Neural progenitor cell (in vitro differentiated cells): ENCODE results near the gene TBRG4. TPM values are rescaled to one million over a fixed set of nuclear protein-coding genes. Genes with fewer than 3 reads are reported as not detected.

Experiments used
- DNase-seq: peaks from one replicate; pipeline ENCODE4 v3.0.0-alpha.2; 2016; ENCODE audit warnings: low spot score
- H2AFZ ChIP-seq: fragments of 200-600 bp; sonication (generic); replicated peaks from 2 replicates; pipeline ENCODE4 v1.6.1; 2016; ENCODE audit warnings: antibody characterized with exemption
- H3F3A ChIP-seq: fragments of 200-600 bp; sonication (generic); 2 replicates; pipeline ENCODE4 v1.6.1; 2016; ENCODE audit warnings: antibody characterized with exemption, low read depth
- H3K27ac ChIP-seq: fragments of 200-600 bp; sonication (generic); 2 replicates; pipeline ENCODE4 v1.5.1; 2016; ENCODE audit warnings: mild to moderate bottlenecking
- H3K27me3 ChIP-seq: fragments of 200-600 bp; sonication (generic); 2 replicates; pipeline ENCODE4 v1.6.1; 2016; ENCODE audit warnings: mild to moderate bottlenecking, moderate library complexity
- H3K36me3 ChIP-seq: fragments of 200-600 bp; sonication (generic); 2 replicates; pipeline ENCODE4 v1.5.1; 2016
- H3K4me1 ChIP-seq: fragments of 200-600 bp; sonication (generic); 2 replicates; pipeline ENCODE4 v1.6.1; 2016; ENCODE audit warnings: mixed run types
- H3K4me2 ChIP-seq: fragments of 200-600 bp; sonication (generic); 2 replicates; pipeline ENCODE4 v1.6.1; 2016
- H3K4me3 ChIP-seq: fragments of 200-600 bp; sonication (generic); 2 replicates; pipeline ENCODE4 v1.5.1; 2016
- H3K79me2 ChIP-seq: fragments of 200-600 bp; sonication (generic); 2 replicates; pipeline ENCODE4 v1.6.1; 2016; ENCODE audit warnings: low read depth
- H3K9ac ChIP-seq: fragments of 200-600 bp; sonication (generic); 2 replicates; pipeline ENCODE4 v1.6.1; 2016
- H3K9me3 ChIP-seq: fragments of 200-600 bp; sonication (generic); 2 replicates; pipeline ENCODE4 v1.5.1; 2016; ENCODE audit warnings: low read depth
- H4K20me1 ChIP-seq: fragments of 200-600 bp; sonication (generic); 2 replicates; pipeline ENCODE4 v1.6.1; 2016; ENCODE audit warnings: low read depth
- H3K27ac Mint-ChIP-seq: 3 replicates; pipeline ENCODE4 v1.8.0; 2021; ENCODE audit warnings: mixed read lengths
- H3K27me3 Mint-ChIP-seq: 2 replicates; pipeline ENCODE4 v1.8.0; 2022; ENCODE audit warnings: low read depth, mild to moderate bottlenecking, inconsistent platforms, moderate library complexity, mixed read lengths; ENCODE audit not compliant: insufficient read depth
- H3K36me3 Mint-ChIP-seq: 3 replicates; pipeline ENCODE4 v1.8.0; 2021; ENCODE audit warnings: mixed read lengths
- H3K4me1 Mint-ChIP-seq: 3 replicates; pipeline ENCODE4 v1.8.0; 2021; ENCODE audit warnings: mixed read lengths
- H3K4me3 Mint-ChIP-seq: 3 replicates; pipeline ENCODE4 v1.8.0; 2021; ENCODE audit warnings: mild to moderate bottlenecking, moderate library complexity, mixed read lengths
- H3K9me3 Mint-ChIP-seq: 3 replicates; pipeline ENCODE4 v1.8.0; 2020; ENCODE audit warnings: mixed read lengths
- EZH2 ChIP-seq: fragments of 200-600 bp; sonication (generic); IDR thresholded peaks from 2 replicates; pipeline ENCODE4 v1.6.1; 2017; ENCODE audit warnings: antibody characterized with exemption, mild to moderate bottlenecking, moderate library complexity
- EZH2phosphoT487 ChIP-seq: fragments of 200-600 bp; sonication (generic); IDR thresholded peaks from 2 replicates; pipeline ENCODE4 v1.6.1; 2017; ENCODE audit warnings: antibody characterized with exemption
- total RNA-seq: library from RNA; depleted of rRNA; stranded (reverse); fragments of >200 nt; gene quantifications from 2 replicates; pipeline ENCODE4 v1.2.3, GENCODE V29; 2015; ENCODE audit warnings: low replicate concordance
- TF ChIP-seq, protein P1 (sequence below): fragments of 200-600 bp; sonication (generic); IDR thresholded peaks from 2 replicates; pipeline ENCODE4 v1.5.1; 2017; ENCODE audit warnings: antibody characterized with exemption, mild to moderate bottlenecking

TBRG4 gene
- total RNA-seq, 1 donor from 2014 or later, result 32.2 TPM

GRCh38 chr7:45157286-45157652 is 45.8 kb upstream of the TBRG4 start:
- H3K27me3 ChIP-seq, result peaks cover 43% of the 10 kb centered on the region
- no peaks in the 10 kb centered on the region for H3K4me1 ChIP-seq
- no peaks in the 10 kb centered on the region for H3K36me3 Mint-ChIP-seq
- no peaks in the 10 kb centered on the region for H3K79me2 ChIP-seq
- no peak overlapping the region for H3K27ac Mint-ChIP-seq
- peak overlapping the region; percentile 92 for H3K4me2 ChIP-seq
- peaks cover 10% of the 10 kb centered on the region for H3K4me1 Mint-ChIP-seq
- no peak for TF ChIP-seq EZH2
- TF ChIP-seq EZH2phosphoT487, result no peak
- TF ChIP-seq, protein P1, sequence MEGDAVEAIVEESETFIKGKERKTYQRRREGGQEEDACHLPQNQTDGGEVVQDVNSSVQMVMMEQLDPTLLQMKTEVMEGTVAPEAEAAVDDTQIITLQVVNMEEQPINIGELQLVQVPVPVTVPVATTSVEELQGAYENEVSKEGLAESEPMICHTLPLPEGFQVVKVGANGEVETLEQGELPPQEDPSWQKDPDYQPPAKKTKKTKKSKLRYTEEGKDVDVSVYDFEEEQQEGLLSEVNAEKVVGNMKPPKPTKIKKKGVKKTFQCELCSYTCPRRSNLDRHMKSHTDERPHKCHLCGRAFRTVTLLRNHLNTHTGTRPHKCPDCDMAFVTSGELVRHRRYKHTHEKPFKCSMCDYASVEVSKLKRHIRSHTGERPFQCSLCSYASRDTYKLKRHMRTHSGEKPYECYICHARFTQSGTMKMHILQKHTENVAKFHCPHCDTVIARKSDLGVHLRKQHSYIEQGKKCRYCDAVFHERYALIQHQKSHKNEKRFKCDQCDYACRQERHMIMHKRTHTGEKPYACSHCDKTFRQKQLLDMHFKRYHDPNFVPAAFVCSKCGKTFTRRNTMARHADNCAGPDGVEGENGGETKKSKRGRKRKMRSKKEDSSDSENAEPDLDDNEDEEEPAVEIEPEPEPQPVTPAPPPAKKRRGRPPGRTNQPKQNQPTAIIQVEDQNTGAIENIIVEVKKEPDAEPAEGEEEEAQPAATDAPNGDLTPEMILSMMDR, result no peak
- H3K9ac ChIP-seq, result no peak overlapping the region
- peak overlapping the region; percentile 47 for H3K4me3 ChIP-seq
- H3K4me3 Mint-ChIP-seq, result peak overlapping the region; percentile 65
- H2AFZ ChIP-seq, result peak overlapping the region; percentile 82
- H3K9me3 Mint-ChIP-seq, result peaks cover 9% of the 10 kb centered on the region
- no peaks in the 10 kb centered on the region for H3K36me3 ChIP-seq
- H4K20me1 ChIP-seq, result no peaks in the 10 kb centered on the region
- no peak overlapping the region for H3K27ac ChIP-seq
- no peaks in the 10 kb centered on the region for H3F3A ChIP-seq
- no peak for DNase-seq
- no peaks in the 10 kb centered on the region for H3K9me3 ChIP-seq
- peaks cover 31% of the 10 kb centered on the region for H3K27me3 Mint-ChIP-seq

- Histone ChIP-seq H2AFZ (peak overlapping the region; percentile 82), H3K27me3 (peaks cover 43% of the 10 kb centered on the region), H3K4me2 (peak overlapping the region; percentile 92), H3K4me3 (peak overlapping the region; percentile 47), H3K9ac (no peak overlapping the region), H3K36me3 (no peaks in the 10 kb centered on the region), H3F3A (no peaks in the 10 kb centered on the region), H3K4me1 (no peaks in the 10 kb centered on the region), H3K27ac (no peak overlapping the region), H3K79me2 (no peaks in the 10 kb centered on the region), H4K20me1 (no peaks in the 10 kb centered on the region), H3K9me3 (no peaks in the 10 kb centered on the region)
- Mint-ChIP-seq H3K4me3 (peak overlapping the region; percentile 65), H3K27me3 (peaks cover 31% of the 10 kb centered on the region), H3K9me3 (peaks cover 9% of the 10 kb centered on the region), H3K4me1 (peaks cover 10% of the 10 kb centered on the region), H3K27ac (no peak overlapping the region), H3K36me3 (no peaks in the 10 kb centered on the region)
- no peak for DNase-seq
- no peak for TF ChIP-seq EZH2
- no peak for TF ChIP-seq EZH2phosphoT487
- TF ChIP-seq, protein P1, result no peak
Measured at GRCh38 chr7:45156516-45157272, 45.2 kb upstream of the TBRG4 start.

DNA sequence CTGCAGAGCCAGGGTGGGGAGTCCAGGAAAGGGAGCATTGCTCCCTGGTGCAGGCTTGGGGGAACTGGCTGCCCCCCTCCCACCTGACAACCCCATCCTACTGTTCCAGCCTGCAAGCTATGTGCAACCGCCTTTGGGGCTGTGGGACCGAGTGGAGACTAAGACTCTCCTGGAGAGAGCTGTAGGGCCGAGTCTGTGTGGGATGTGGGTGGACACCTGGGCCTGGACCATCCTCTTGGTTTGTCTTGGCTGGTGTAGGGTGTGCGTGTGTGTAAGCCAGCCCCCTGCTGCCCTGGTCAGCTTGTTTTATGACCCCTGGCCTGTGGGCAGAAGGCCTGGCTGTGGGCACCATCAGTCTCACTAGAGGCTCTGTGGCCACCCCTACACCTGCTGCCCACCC is 44.4 kb upstream of the TBRG4 start:
- H4K20me1 ChIP-seq, result no peaks in the 10 kb centered on the region
- H3K9me3 ChIP-seq, result no peaks in the 10 kb centered on the region
- H3K79me2 ChIP-seq, result no peaks in the 10 kb centered on the region
- H3K27ac ChIP-seq, result no peak overlapping the region
- no peaks in the 10 kb centered on the region for H3K4me1 ChIP-seq
- Mint-ChIP-seq H3K4me1 (peaks cover 10% of the 10 kb centered on the region), H3K27me3 (peaks cover 31% of the 10 kb centered on the region), H3K36me3 (no peaks in the 10 kb centered on the region), H3K27ac (no peak overlapping the region), H3K4me3 (no peak overlapping the region), H3K9me3 (peaks cover 9% of the 10 kb centered on the region)
- peaks cover 43% of the 10 kb centered on the region for H3K27me3 ChIP-seq
- H3K36me3 ChIP-seq, result no peaks in the 10 kb centered on the region
- no peak overlapping the region for H3K4me3 ChIP-seq
- no peak overlapping the region for H3K9ac ChIP-seq
- DNase-seq, result no peak
- no peaks in the 10 kb centered on the region for H3F3A ChIP-seq
- H2AFZ ChIP-seq, result no peak overlapping the region
- no peak for TF ChIP-seq EZH2
- TF ChIP-seq, protein P1, result no peak
- TF ChIP-seq EZH2phosphoT487, result no peak
- no peak overlapping the region for H3K4me2 ChIP-seq
